Testis (tissue), 2 donors: ENCODE measurements around the gene ZIC5.

ENCODE experiments used
- CTCF ChIP-seq, 3 experiments: fragments of 450-650 bp in 2 of 3; fragments of 200-600 bp in 1 of 3; sonication (generic) in 1 of 3; IDR thresholded peaks; one replicate each; pipeline ENCODE4 v1.5.1; 2016 to 2019; ENCODE audit warnings: antibody characterized with exemption in 3 of 3, mild to moderate bottlenecking in 2 of 3, moderate library complexity in 1 of 3
- POLR2A ChIP-seq: fragments of 450-650 bp; IDR thresholded peaks from one replicate; pipeline ENCODE4 v1.6.1; 2017; ENCODE audit warnings: antibody characterized with exemption, mild to moderate bottlenecking, moderate library complexity

- no peak for TF ChIP-seq CTCF (IDR thresholded peaks at IDR 0.05)
- no peak for TF ChIP-seq POLR2A
Measured at GRCh38 chr13:99976575-99976974, 5.0 kb upstream of the ZIC5 start.
